Peyer's patch (tissue), 4 donors: ENCODE results near the gene ATP6V0A4. TPM values are rescaled to one million over a fixed set of nuclear protein-coding genes. Genes with fewer than 3 reads are reported as not detected.

Experiments
- DNase-seq, 3 donors: peaks; one replicate each; pipeline ENCODE4 v3.0.0-alpha.2; 2017 to 2019
- H3K27ac ChIP-seq, 4 donors: fragments of 200-600 bp; sonication (generic); one replicate each; pipeline ENCODE4 v1.5.1; 2016 to 2019
- H3K27me3 ChIP-seq, 2 donors: fragments of 200-600 bp; sonication (generic); one replicate each; pipeline ENCODE4 v1.5.1; 2019
- H3K36me3 ChIP-seq, 3 donors: fragments of 200-600 bp; sonication (generic); one replicate each; pipeline ENCODE4 v1.5.1; 2016 to 2019
- H3K4me1 ChIP-seq, 4 donors: fragments of 200-600 bp; sonication (generic); one replicate each; pipeline ENCODE4 v1.5.1; 2016 to 2019
- H3K4me3 ChIP-seq, 4 donors: fragments of 200-600 bp; sonication (generic); 1 replicate in 3 of 4; 2 replicates in 1 of 4; pipeline ENCODE4 v1.5.1; 2016 to 2019; ENCODE audit warnings: mild to moderate bottlenecking in 1 of 4
- H3K9me3 ChIP-seq, 4 donors: fragments of 200-600 bp; sonication (generic); one replicate each; pipeline ENCODE4 v1.5.1; 2016 to 2019; ENCODE audit warnings: mild to moderate bottlenecking in 1 of 4
- POLR2A ChIP-seq, 2 donors: fragments of 450-650 bp; IDR thresholded peaks; one replicate each; pipeline ENCODE4 v1.5.1; 2017; ENCODE audit warnings: antibody characterized with exemption in 2 of 2, mild to moderate bottlenecking in 2 of 2, moderate library complexity in 2 of 2
- total RNA-seq, 4 donors: library from RNA; depleted of rRNA; stranded (reverse); fragments of >200 nt; gene quantifications; one replicate each; pipeline ENCODE4 v1.1.0, GENCODE V29; 2016
- TF ChIP-seq, protein P1 (sequence below), 6 experiments: fragments of 450-650 bp in 4 of 6; fragments of 200-600 bp in 2 of 6; sonication (generic) in 1 of 6; IDR thresholded peaks; one replicate each; pipeline ENCODE4 v1.5.1; 2017 to 2019; ENCODE audit warnings: antibody characterized with exemption in 6 of 6, mild to moderate bottlenecking in 3 of 6, moderate library complexity in 1 of 6

ATP6V0A4 gene
- total RNA-seq, 4 donors from 2014 or later: 0.66 TPM; not detected in 3

DNA sequence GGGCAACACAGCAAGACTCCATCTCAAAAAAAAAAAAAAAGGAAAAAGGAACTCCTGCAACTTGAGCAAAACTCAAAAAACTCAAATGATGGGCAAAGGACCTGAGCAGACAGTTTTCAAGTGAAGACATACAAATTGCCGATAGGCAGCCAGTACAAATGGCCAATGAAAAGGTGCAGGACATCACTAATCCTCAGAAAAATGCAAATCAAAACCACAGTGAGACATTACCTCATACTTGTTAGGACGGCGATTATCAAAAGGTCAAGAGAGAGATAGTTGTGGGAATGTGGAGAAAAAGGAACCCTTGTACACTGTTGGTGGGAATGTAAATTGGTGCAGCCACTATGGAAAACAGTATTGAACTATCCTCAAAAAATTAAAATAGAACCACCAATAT, 113.7 kb downstream of the ATP6V0A4 start:
- Histone ChIP-seq H3K36me3 (no peaks in the 10 kb centered on the region), H3K4me3 (no peak overlapping the region), H3K27ac (no peak overlapping the region), H3K9me3 (no peaks in the 10 kb centered on the region), H3K4me1 (no peaks in the 10 kb centered on the region), H3K27me3 (no peaks in the 10 kb centered on the region)
- TF ChIP-seq, protein P1, sequence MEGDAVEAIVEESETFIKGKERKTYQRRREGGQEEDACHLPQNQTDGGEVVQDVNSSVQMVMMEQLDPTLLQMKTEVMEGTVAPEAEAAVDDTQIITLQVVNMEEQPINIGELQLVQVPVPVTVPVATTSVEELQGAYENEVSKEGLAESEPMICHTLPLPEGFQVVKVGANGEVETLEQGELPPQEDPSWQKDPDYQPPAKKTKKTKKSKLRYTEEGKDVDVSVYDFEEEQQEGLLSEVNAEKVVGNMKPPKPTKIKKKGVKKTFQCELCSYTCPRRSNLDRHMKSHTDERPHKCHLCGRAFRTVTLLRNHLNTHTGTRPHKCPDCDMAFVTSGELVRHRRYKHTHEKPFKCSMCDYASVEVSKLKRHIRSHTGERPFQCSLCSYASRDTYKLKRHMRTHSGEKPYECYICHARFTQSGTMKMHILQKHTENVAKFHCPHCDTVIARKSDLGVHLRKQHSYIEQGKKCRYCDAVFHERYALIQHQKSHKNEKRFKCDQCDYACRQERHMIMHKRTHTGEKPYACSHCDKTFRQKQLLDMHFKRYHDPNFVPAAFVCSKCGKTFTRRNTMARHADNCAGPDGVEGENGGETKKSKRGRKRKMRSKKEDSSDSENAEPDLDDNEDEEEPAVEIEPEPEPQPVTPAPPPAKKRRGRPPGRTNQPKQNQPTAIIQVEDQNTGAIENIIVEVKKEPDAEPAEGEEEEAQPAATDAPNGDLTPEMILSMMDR (IDR thresholded peaks at IDR 0.05): no peak
- TF ChIP-seq POLR2A (IDR thresholded peaks at IDR 0.05): no peak
- no peak for DNase-seq

DNA sequence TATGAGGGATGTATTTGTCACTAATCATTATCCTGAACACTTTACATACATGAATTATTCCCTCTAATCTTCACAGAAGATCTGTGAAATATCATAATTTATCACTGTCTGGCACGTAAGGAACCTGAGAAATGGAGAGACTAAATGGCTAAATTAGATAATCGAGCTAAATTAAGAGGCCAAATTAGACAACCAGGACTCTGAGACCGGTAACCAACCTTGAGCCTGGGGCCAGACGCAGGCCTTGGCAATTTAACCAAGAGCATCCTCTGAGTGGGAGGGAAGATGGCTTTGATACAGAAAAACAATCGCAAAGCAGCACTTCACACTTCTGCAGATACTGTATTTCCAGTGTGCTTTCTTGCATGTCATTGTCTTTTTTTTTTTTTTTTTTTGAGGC, 118.2 kb downstream of the ATP6V0A4 start:
- Histone ChIP-seq H3K27ac (no peak overlapping the region), H3K4me1 (no peaks in the 10 kb centered on the region), H3K36me3 (no peaks in the 10 kb centered on the region), H3K4me3 (no peak overlapping the region), H3K9me3 (no peaks in the 10 kb centered on the region), H3K27me3 (no peaks in the 10 kb centered on the region)
- TF ChIP-seq, protein P1 (IDR thresholded peaks at IDR 0.05): no peak
- TF ChIP-seq POLR2A (IDR thresholded peaks at IDR 0.05): no peak
- DNase-seq: no peak

DNA sequence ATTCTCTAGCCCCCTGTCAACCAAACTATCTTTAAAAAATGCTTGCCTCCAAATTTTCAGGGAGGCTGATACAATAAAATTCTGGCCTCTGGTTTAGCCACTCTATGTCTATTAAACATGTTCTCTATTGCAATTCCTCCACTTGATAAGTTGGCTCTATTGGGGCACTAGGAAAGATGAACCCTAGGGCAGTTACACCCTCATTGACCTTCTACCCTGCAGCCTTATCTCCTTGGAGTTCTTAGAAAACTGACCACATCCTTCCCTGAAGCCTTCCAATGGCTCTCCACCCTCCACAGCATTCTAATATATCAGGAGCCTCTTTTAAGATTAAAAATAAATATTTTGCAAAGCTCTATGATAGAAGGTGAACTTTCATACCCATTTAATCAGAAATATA, 127.4 kb downstream of the ATP6V0A4 start:
- DNase-seq: no peak
- Histone ChIP-seq H3K4me1 (no peaks in the 10 kb centered on the region), H3K36me3 (no peaks in the 10 kb centered on the region), H3K27me3 (no peaks in the 10 kb centered on the region), H3K9me3 (no peaks in the 10 kb centered on the region), H3K27ac (no peak overlapping the region), H3K4me3 (no peak overlapping the region)
- TF ChIP-seq, protein P1 (IDR thresholded peaks at IDR 0.05): no peak
- no peak for TF ChIP-seq POLR2A (IDR thresholded peaks at IDR 0.05)

DNA sequence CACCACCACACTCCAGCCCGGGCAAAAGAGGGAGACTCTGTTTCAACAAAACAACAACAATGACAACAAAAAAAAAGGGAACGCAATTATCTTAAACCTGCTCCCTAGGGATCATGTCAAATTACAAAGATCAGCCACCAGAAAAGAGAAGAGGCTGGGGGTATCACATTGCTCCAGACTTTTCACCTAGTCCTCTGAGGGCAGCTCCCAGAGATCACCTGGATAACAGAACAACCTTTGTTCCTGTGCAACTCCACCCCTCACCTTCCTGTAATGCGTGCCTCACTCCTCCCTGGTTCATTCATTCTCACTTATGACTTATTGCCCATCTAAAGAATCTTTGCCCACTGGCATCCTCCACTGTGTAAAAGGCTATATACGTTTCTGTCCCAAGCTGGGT, 128.6 kb downstream of the ATP6V0A4 start:
- no peak for TF ChIP-seq POLR2A (IDR thresholded peaks at IDR 0.05)
- TF ChIP-seq, protein P1 (IDR thresholded peaks at IDR 0.05): no peak
- DNase-seq: peak in 1 of 3 donors; percentile 55
- Histone ChIP-seq H3K27ac (no peak overlapping the region), H3K27me3 (no peaks in the 10 kb centered on the region), H3K36me3 (no peaks in the 10 kb centered on the region), H3K4me1 (no peaks in the 10 kb centered on the region), H3K9me3 (no peaks in the 10 kb centered on the region), H3K4me3 (no peak overlapping the region)

DNA sequence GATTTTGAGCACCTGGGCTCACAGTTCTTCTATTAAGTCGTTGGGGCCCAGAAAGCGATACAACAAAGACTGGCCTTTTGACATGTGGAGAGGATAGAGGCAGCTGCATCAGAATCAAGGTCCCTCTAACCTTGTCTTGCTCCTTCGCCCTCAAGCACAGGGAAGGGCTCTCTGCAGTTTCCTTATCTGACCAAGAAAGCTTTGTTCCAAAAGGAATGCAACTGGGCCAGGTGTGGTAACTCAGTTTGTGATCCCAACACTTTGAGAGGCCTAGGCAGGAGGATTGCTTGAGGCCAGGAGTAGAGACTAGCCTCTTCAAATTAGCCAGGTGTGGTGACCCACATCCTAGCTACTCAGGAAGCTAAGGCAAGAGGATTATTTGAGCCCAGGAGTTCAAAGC, 129.1 kb downstream of the ATP6V0A4 start:
- no peak overlapping the region for H3K4me3 ChIP-seq
- TF ChIP-seq, protein P1 (IDR thresholded peaks at IDR 0.05): no peak
- TF ChIP-seq POLR2A (IDR thresholded peaks at IDR 0.05): no peak
- H3K27me3 ChIP-seq: no peaks in the 10 kb centered on the region
- H3K4me1 ChIP-seq: no peaks in the 10 kb centered on the region
- no peaks in the 10 kb centered on the region for H3K9me3 ChIP-seq
- no peak overlapping the region for H3K27ac ChIP-seq
- no peaks in the 10 kb centered on the region for H3K36me3 ChIP-seq
- DNase-seq: no peak

DNA sequence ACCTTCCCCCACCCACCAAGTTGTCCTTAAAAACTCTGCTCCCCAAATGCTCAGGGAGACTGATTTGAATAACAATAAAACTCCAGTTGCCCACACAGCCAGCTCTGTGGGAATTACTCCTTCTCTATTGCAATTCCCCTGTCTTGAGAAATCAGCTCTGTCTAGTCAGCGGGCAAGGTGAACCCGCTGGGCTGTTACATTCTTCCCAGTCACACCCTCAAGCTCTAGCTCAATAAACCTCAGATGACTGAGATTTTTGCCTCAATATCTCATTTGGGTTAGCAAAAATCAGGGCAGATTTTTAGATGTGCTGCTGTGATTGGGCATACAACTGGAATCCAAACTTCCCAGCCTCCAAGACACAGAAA, 129.8 kb downstream of the ATP6V0A4 start:
- H3K9me3 ChIP-seq: no peaks in the 10 kb centered on the region
- no peaks in the 10 kb centered on the region for H3K36me3 ChIP-seq
- no peak overlapping the region for H3K4me3 ChIP-seq
- H3K4me1 ChIP-seq: no peaks in the 10 kb centered on the region
- TF ChIP-seq, protein P1 (IDR thresholded peaks at IDR 0.05): no peak
- TF ChIP-seq POLR2A (IDR thresholded peaks at IDR 0.05): no peak
- H3K27me3 ChIP-seq: no peaks in the 10 kb centered on the region
- H3K27ac ChIP-seq: no peak overlapping the region
- DNase-seq: no peak
